NCI-H510A treated with DMSO at 0.1 percent for 48 hours (cell line): ENCODE measurements around the gene ADAT3.
"Not testable (repeated sequence)": the region's sequence is repeated elsewhere in the genome, so short reads cannot be mapped to it uniquely, and the experiment has no call there.

Experiments
- DNase-seq: peaks from one replicate; lab custom pipeline; 2025; lab: John Stamatoyannopoulos, UW

The ADAT3 gene

DNA sequence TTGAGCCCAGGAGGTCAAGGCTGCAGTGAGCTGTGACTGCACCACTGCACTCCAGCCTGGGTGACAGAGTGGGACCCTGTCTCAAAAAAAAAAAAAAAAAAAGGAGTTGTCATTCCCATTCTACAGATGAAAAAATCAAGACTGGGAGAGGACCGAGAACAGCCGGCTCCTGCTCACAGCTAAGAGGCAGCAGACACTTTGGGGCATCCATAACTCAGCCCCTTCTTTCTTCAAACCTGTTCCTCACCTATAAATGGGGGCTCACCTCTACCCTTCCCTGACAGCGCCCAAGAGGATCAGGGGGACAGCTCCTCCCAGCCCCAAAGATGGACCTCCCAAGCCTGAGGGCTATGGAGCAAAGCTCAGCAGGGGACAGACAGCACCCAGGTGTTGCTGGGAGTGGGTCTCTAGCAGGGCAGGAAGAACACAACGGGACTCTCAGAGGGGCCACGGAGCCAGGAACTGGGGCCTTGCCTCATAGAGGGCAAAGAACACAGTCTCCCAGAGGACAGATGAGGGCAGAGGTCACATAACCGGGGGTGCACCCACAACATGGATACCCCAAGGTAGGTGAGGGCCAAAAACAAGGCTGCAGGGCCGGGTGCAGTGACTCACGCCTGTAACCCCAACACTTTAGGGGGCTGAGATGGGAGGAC is 38.4 kb upstream of the ADAT3 start:
- no peak for DNase-seq

DNA sequence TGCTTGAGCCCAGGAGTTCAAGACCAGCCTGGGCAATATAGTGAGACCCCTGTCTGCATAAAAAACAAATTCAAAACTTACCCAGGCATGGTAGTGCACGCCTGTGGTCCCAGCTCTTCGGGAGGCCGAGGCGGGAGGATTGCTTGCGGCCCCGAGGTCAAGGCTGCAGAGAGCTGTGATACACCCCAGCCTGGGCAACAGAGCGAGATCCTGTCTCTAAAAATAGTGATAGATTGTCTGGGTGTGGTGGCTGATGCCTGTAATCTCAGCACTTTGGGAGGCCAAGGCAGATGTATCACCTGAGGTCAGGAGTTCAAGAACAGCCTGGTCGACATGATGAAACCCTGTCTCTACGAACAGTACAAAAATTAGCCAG is 37.9 kb upstream of the ADAT3 start:
- no peak for DNase-seq

DNA sequence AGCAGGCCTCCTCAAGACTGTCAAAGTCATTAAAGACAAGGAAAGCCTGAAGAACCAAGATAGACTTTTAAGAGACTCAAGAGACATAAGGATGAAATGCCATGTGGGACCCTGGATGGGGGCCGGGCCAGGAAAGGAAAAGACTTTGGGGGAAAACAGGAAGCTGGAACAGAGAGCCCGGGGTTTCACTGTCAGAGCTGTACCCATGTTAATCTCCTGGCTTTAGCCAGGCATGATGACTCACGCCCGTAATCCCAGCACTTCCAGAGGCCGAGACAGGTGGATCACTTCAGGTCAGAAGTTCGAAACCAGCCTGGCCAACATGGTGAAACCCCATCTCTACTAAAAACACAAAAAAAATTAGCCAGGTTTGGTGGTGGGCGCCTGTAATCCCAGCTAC is 36.2 kb upstream of the ADAT3 start:
- no peak for DNase-seq

DNA sequence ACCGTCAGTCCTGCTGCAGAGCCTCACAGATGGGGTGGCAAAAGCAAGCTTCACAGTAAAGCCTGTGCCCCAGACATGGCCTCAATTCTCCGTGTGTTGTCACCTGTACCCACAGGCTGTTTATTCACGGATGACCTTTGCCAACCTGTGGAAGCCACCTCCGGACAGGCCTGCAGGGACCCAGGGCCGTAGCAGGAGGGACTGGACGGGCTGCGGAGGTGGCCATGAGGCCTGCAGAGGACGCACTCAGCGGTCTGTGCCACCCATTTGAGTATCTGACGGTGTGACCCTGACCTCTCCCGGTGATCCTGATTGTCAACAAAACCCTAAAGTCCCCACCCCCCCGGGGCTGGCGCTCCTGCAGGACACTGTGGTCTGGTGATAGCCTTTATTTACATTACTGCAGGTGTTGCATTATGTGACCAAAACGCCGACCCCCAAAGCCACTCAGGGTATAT is 34.0 kb upstream of the ADAT3 start:
- DNase-seq = no peak

DNA sequence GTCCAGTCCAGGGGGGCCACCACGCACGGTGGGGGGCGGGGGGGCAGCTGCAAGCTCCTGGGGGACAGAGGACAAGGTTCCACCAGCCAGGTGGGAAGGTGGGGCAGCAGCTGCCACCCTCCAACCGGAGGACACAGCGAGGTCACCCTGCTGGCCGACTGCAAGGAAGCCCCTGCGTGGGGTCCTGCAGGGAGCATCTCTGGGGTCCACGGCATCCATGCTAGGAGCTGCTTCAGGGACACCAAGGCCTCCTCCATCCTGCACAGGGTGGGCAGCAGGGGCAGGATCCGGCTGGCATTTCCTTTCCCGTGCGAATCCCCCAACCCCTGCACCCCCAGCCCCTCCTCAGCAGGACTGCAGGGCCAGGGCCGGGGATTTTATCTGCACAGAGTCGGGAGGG is 33.6 kb upstream of the ADAT3 start:
- no peak for DNase-seq

DNA sequence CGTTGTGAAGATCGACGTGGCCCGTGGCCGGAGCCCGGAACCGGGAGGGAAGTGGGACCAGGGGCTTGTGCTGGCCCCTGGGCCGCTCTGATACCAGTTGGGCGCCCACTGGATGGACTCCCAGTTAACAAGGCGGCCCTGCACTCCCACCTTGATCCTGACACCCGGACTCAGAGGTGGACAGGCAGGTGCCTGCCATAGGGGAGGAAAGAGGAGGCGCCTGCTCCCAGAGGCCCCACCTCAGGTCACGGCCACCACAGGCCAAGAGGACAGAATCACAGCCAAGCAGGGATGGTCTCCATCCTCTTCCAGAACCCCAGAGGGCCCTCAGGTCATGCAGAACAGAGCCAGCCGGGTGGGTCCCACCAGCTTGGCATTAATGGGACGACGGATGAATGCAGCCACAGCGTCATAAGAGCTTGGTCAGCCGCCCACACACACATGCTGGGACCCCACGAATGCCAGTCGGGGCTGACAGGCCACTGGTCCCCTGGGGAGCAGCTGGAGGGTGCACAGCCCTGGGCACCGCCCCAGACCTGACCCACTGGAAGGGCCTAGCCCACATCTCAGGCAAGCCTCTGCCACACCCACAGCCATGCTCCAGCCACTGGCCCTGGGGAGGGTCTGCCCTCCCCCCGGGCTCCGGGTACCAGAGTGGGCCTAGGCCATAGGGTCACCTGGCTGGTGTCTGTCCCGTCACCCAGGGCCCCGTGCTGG is 32.2 kb upstream of the ADAT3 start:
- no peak for DNase-seq

DNA sequence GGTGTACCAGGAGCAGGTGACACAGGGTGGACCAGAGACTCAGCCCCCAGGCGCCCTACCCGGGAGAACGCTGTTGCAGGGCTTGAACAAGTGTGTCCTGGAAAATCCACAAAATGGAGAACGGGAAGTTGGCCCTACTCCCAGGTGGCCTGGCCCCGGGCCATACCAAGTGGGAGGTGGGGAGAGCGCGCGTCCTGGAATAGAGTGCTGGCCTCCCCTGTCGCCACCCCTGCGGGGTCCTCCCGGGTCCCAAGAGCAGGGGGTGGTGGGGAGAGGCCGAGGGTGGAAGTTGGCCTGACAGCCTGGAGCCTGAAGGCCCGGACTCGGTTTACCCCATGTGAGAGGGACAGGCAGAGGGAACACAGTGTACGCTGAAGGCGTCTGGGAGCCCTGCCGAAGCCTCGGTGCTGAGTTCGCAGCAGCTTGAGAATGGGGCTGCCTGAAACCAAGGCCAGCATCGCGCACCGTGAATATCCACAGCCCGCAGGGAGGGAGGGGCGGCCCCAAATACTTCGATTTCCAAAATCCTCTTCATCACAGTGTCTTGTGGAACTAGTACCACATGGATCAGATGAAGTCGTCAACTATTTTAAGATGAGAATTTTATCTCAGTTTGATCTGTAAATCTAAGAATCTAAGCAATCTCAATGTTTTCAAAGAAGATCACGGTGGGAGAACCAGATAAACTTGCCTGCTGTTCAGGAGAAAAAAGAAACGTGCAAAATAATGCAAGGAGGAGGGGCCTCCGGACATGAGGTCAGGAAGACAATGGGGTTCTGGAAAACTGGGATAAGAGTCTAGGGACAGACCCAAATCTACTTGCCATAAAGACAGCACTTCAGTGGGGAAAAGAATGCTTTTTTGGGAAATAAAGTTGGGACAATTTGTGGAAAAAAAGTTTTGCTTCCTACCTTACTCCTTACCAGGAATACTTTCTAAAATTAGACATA is 31.4 kb upstream of the ADAT3 start:
- DNase-seq = no peak

DNA sequence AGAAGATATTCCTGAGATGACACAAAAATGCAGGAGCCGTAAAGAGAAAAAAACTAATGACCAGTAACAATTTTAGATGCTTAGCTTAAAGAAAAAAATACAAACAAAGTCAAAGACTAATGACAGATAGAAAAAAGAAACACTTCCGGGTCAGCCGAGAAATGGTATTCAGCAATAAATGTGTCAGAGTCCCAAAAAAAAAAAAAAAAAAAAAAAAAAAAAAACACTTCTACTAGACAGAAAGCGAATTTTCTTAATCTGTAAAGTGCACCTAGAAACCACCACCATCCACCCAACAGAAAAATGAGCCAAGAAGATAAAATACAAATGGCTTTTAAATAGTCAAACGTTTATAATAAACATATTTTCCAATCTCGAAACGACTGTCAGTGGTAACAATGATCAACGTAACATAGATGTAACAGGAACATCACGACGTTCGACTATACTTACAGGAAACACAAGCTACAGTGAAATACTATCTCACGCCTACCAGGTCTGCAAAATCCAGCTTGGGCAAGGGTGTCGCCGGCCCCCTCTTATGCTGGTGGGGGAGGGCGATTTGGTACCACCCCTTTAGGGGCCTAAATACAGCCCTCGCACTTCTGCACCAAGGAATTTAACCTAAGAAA is 30.5 kb upstream of the ADAT3 start:
- no peak for DNase-seq

DNA sequence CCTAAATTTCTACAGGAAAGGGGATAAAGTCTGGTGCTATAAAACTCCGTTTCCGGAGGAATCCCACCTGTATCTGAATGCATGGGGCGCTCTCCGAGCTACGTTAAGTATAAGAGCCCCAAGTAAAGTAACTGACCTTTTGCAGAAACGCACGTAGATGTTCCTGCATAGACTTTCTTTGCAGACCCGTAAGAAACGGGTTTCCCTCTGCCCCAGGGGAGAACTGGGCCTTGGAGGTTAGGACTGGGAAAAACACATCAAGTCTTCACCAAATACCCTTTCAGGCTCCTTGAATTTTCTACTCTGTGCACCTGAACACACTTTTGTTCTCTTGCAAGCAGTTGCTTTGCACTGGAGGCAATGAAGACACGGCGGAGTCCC is 29.9 kb upstream of the ADAT3 start:
- DNase-seq = not testable (repeated sequence)

DNA sequence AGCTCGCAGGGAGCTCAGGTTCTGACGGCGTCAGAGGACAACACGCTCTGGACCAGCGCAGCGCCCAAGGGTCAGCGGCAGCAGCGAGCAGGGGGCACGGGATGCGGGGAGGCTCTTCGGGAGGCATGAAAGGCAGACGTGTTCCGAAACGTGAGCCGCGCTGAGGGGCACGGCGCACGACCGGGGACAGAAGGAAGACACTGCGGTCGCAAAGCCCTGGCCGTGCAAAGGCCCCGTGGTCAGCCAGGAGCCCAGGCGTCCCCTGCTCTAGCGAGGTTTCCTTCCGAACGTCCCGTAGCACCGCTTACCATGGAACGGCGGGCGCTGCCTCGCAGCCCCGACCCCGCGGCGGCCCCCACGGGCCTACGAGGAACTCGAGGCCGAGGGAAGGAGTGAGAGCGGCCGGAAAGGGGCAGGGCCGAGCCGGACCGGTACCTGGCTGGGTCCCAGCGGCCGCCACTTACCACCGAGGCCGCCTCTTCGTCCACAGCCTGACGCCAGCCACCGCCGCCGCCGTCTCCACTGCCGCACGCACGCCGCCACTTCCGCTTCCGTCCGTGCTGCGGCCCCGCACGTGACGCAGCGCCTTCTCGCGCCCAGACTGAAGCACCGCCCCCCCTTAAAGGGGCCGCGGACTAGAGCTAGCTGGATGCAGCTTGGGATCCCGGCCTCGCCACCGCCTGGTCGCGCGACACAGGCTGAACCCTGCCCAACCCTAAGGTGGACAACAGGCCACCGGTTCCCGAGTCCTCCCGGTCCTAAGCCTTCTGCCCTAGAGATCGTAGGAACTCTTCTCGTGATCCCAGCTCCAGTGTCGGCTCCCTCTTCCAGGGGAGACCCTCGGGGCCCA is 29.3 kb upstream of the ADAT3 start:
- DNase-seq = peak; percentile 58

DNA sequence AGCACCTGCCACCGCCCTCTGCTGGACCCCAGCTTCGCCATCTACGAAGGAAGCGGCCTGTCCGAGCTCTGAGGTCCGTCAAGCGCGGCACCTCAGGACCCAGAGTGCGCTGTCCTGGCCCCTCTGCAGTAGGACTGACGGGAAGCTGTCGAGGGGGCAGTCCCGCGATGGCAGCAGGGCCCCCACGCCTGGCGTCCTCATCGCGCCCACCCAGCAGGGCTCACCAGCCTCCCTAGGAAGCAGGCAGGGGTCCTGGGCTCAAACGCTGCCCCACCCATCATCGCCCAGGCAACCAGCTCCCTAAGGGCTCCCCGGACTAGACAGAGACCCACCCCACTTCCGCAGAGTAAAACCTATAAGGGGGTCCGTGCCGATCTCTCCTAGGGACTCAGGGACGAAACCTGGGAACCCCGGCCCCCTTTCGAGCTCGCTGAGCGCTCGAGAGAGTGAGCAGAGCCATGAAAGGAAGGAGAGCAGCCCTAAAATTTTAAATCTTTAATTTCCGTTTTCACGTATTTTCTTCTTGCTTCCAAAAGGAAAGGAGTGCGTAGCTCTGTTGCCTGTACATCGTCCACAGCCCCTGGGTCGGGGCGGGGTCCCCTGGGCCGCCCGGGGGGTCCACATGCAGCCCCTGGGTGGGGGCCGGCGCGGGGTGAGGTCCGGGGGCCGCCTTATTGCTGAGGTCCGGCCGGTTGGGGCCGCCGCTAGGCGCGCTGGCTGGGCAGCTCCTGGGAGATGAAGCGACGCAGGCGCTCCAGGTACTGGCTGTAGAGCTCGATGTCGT is 28.5 kb upstream of the ADAT3 start:
- not testable (repeated sequence) for DNase-seq

DNA sequence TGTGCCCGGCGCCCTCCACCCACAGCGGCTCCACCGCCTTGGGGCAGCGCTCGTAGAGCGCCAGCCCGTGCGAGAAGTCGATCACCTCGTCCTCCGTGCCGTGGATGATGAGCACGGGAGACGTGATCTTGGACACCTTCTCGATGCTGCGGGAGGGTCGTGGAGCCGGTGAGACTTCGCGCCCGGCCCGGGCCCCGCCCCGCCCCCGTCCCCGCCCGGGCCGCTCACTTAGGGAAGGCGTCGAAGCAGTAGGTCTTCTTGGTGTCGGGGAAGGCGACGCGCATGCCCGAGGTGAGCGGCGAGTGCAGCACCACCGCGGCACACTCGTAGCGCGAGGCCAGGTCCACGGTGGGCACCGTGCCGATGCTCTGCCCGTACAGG is 27.9 kb upstream of the ADAT3 start:
- DNase-seq = not testable (repeated sequence)

DNA sequence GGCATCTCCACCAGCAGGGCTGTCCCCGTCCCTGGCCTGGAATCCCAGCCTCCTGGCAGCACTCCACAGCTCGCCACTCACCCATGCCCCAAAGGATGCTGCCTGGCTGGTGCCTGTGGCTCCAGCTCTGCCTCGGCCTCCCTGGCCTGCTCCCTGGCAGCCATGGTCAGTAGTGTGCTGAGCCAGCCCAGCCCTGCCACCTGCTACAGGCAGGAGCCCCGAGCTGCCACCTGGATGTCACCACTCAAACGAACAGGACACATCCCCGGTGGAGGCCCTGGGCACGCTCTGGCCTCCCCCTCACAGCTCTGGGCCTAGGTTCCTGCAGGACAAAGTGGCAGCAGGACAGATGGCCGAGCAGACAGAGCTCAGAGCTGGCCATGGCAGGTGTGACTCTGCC is 26.6 kb upstream of the ADAT3 start:
- not testable (repeated sequence) for DNase-seq

DNA sequence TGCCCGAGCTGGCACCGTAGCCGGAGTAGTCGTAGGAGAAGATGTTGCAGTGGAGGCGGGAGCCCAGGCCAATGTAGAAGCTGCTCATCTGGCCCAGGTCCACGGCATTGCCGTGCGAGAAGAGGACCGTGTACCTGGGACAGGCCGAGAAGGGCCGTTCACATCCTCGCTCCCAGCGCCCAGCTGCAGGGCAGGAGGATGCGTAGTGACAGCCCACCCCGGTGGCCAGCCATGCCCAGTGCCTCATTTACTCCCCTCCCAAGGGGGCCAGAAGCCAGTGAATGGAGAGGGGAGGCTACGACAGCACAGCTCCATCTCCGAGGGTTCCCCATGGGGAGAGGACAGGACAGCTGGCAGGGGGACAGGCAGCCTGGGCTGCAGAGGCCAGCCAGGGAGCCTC is 25.2 kb upstream of the ADAT3 start:
- DNase-seq = not testable (repeated sequence)

DNA sequence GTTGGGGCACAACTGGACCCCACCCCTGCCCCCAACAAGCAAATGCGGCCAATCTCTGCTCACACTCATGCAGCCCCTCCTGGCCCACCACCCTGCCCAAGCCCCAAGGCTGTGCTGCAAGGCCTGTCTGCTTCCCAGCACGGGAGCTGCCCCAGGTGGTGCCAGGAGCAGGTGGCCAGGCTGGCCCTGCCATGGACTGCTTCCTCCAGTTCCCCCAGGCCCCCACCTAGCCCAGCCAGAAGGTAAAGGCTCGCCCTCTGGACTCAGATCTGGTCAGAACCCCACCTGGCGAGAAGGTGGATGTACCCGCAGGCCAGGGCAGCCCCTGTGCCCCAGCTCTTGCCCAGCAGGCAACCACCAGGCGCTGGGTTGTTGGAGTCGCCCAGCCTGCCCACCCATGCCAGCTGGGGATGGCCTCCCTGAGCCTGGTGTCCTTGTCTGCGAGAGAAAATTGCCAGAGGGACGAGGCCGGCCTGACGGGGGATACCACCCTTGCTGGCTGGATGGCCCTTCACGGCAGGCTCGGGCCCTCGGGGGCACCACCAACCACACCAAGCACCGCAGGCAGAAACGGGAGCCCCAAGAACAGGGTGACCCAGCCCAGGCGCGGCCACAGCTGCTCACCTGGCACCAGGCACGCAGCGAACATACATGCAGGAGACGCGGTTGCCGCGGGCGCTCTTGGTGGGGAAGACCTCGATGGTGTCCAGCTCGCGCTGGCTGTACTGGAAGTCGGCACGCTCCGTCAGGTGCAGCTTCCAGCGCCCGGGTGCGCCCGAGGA is 24.4 kb upstream of the ADAT3 start:
- DNase-seq = no peak

DNA sequence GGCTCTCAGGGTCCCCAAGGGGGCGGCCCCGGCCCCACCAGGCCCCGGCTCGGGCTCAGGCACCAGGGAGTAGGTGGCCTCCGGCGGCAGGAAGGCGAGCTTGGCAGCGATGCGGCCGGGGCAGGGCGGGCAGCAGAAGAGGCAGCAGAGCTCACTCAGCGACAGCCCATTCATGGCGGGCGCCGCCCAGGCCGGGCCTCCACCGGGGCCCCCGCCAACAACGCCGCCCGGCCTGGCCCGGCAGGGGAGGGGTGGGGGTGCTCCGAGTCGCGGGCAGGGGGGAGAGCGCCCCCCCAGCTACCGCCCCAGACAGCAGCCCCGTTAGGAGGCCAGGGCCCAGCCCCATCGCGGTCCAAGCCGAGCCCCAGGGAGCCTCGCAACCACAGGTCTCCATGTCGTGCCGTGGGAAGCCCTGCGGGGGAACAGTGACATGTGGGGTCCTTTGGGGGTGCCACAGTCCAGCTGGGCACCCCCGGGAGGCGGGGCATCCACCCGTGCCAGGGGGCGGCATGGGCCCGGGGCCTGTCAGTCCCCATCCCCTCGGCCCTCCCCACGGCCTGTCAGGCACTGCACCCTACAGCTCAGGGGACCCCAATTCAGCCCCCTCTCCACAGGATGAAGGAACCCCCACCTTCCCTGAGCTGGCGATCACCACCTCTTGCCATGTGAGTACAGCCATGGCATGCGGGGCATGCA is 23.7 kb upstream of the ADAT3 start:
- DNase-seq = not testable (repeated sequence)

DNA sequence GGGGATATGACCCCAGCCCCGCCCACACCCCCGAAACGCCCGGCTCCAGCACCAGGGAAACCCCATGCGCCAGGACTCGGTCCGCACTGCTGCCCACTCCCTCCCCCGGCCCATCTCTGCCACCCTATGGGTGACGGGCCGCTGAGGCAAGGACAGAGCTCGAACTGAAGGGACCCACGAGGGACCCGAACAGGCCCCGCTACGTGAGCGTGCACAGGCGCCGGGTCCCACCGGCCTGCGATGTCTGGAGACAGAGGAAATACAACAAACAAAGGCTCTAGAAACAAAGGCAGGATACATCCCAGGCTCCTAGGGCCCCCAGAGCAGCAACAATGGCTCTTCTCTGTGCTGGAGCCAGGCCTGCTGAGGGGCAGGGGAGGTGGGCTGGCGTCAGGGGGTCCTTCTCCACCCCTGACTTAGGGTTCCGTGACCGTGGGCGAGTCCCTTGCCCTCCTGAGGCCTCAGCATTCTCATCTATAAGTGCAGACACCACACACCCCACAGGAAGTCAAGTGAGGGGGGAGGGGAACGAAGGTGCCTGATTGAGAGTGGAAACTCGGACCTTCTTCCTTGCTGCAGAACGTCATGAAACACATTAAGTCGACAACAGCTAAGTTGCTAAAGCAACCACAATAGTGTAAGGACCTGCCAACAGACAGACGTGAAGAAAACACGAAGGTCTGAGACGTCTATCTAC is 23.0 kb upstream of the ADAT3 start:
- no peak for DNase-seq
